ENCODE measurements around the gene TJP1. TPM values are rescaled to one million over a fixed set of nuclear protein-coding genes. Genes with fewer than 3 reads are reported as not detected.

The TJP1 gene
- total RNA-seq, 1 experiment from 2014 or later = 44.3 TPM

DNA sequence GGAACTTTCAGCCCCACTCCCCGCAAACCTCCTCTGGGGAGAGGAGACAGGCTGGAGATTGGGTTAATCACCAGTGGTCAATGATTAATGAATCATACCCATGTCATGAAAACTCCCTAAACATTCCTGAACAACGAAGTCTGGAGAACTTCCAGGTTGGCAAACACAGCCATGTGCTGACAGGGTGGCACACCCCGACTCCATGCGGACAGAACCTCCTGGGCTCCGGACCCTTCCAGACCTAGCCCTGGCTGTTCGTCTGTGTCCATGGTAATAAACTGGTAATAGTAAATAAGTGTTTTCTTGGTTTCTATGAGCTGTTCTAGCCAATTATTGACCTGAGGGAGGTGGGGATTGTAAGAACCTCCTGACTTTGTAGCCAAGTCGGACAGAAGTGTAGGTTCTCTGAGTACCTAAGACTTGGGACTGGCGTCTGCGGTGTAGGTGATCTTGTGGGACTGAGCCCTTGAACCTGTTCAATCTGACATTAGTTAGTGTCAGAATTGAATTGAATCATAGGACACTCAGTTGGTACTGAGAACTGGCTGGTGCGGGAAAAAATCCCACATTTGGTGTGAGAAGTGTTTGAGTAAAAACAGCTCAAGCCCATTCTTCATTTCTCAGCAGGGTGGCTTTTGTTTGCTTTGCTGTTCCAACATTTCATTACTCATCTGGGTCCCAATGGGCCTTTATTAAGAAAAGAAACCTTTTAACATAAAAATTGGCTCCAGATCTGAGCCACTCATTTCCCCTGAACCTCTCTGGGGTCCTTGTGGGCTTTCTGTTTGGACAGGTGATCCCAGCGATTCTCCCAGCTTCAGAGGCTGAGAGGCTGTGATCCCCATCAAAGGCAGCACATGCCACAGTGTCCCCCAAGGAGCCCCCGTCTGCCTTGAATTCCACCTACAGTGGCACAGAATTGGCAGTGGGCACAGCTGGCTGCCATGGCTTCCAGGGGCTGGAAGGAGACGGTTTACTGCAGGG is 151.0 kb downstream of the TJP1 start:
- intact Hi-C loops (cut with micrococcal nuclease; ENCODE audit: unreplicated experiment) = loop anchor here (10.0 kb wide), 2 partner anchors 144 to 254 kb away; no protein-coding TSS in a partner anchor
- TSS peak; percentile 86 for BruUV-seq (replicated peaks)
- Mint-ChIP-seq H3K4me3 (ENCODE audit: low read depth, unreplicated experiment) (peak overlapping the region; percentile 34), H3K27me3 (ENCODE audit: unreplicated experiment) (no peaks in the 10 kb centered on the region), H3K27ac (ENCODE audit: unreplicated experiment) (peak overlapping the region; percentile 53), H3K4me1 (ENCODE audit: low read depth, unreplicated experiment) (peaks cover 12% of the 10 kb centered on the region), H3K9me3 (ENCODE audit: low read depth, unreplicated experiment) (no peaks in the 10 kb centered on the region), H3K36me3 (ENCODE audit: insufficient read depth, unreplicated experiment) (peaks cover 6% of the 10 kb centered on the region)
- TF ChIP-seq, protein P1, sequence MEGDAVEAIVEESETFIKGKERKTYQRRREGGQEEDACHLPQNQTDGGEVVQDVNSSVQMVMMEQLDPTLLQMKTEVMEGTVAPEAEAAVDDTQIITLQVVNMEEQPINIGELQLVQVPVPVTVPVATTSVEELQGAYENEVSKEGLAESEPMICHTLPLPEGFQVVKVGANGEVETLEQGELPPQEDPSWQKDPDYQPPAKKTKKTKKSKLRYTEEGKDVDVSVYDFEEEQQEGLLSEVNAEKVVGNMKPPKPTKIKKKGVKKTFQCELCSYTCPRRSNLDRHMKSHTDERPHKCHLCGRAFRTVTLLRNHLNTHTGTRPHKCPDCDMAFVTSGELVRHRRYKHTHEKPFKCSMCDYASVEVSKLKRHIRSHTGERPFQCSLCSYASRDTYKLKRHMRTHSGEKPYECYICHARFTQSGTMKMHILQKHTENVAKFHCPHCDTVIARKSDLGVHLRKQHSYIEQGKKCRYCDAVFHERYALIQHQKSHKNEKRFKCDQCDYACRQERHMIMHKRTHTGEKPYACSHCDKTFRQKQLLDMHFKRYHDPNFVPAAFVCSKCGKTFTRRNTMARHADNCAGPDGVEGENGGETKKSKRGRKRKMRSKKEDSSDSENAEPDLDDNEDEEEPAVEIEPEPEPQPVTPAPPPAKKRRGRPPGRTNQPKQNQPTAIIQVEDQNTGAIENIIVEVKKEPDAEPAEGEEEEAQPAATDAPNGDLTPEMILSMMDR (IDR thresholded peaks at IDR 0.05; ENCODE audit: unreplicated experiment) = no peak
- peak; percentile 54 for DNase-seq
- CTCF ChIA-PET = no interaction called here

DNA sequence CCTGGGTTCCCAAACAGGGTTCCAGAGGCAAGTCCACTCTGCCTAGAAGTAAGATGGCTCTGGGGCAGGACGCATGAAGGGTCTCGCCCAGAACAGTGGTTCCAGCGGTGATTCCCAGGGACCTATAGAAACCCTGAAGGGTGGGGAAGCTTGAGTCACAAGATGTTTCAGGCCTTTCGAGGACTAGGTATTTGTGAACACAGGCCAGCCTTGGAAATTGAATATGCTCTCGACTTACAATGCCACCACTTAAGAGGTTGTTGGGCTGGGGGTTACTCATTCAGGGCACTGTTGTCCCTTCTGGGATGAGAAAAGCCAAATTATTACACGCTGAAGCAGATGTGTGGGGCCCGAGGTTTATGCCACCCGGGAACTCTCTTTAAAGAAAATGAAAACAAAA is 152.0 kb downstream of the TJP1 start:
- intact Hi-C loops (cut with micrococcal nuclease; ENCODE audit: unreplicated experiment) = loop anchor here (10.0 kb wide), 2 partner anchors 145 to 255 kb away; no protein-coding TSS in a partner anchor
- no peaks in the 10 kb centered on the region for H3K27me3 Mint-ChIP-seq (ENCODE audit: unreplicated experiment)
- no TSS peak for BruUV-seq (replicated peaks)
- H3K36me3 Mint-ChIP-seq (ENCODE audit: insufficient read depth, unreplicated experiment) = peaks cover 6% of the 10 kb centered on the region
- peak overlapping the region; percentile 24 for H3K4me3 Mint-ChIP-seq (ENCODE audit: low read depth, unreplicated experiment)
- CTCF ChIA-PET = no interaction called here
- no peak overlapping the region for H3K27ac Mint-ChIP-seq (ENCODE audit: unreplicated experiment)
- TF ChIP-seq, protein P1 (IDR thresholded peaks at IDR 0.05; ENCODE audit: unreplicated experiment) = no peak
- peaks cover 12% of the 10 kb centered on the region for H3K4me1 Mint-ChIP-seq (ENCODE audit: low read depth, unreplicated experiment)
- no peaks in the 10 kb centered on the region for H3K9me3 Mint-ChIP-seq (ENCODE audit: low read depth, unreplicated experiment)
- DNase-seq = no peak

DNA sequence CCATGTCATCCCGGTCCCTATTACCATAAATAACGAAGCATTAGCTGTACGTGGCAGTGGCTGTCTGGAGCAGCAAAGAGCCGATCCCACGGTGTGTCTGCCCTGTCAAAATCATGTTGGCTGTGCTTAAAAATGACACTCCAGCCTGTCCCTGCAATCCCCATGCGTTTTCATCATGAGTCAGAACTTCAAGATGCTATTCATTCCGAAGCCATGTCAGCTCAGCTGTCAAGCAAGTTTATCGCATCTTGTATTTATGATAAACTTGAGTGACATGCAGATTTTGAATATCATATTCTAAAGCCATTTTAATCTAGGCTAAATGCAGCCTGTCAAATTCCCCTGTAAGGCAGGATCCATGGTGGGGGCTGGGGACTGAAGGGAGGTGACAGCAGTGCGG is 152.4 kb downstream of the TJP1 start:
- Mint-ChIP-seq H3K27me3 (ENCODE audit: unreplicated experiment) (no peaks in the 10 kb centered on the region), H3K4me3 (ENCODE audit: low read depth, unreplicated experiment) (peak overlapping the region; percentile 24), H3K27ac (ENCODE audit: unreplicated experiment) (no peak overlapping the region), H3K4me1 (ENCODE audit: low read depth, unreplicated experiment) (peaks cover 12% of the 10 kb centered on the region), H3K36me3 (ENCODE audit: insufficient read depth, unreplicated experiment) (peaks cover 6% of the 10 kb centered on the region), H3K9me3 (ENCODE audit: low read depth, unreplicated experiment) (no peaks in the 10 kb centered on the region)
- DNase-seq = no peak
- TF ChIP-seq, protein P1 (IDR thresholded peaks at IDR 0.05; ENCODE audit: unreplicated experiment) = no peak
- CTCF ChIA-PET = no interaction called here
- no TSS peak for BruUV-seq (replicated peaks)
- intact Hi-C loops (cut with micrococcal nuclease; ENCODE audit: unreplicated experiment) = loop anchor here (10.0 kb wide), 2 partner anchors 145 to 255 kb away; no protein-coding TSS in a partner anchor

DNA sequence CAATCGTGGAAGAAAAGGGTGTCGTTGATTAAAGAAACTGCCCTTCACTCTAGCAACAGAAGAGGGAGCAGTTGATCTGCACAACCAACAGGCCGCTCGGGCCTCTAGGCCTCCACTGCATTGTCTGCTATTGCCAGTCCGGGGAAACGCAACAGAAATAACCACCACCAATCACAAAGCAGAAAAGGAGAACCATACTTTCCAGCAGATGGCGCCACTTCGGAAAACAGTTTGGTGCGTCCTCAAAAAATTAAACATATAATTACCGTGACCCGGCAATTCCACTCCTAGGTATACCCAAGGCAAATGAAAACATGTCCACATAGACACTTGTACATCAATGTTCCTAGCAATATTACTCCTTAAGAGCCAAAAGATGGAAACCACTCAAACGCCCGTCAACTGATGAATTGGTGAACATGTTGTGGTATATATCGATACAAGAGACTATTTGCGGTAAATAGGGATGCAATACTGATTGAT is 154.1 kb downstream of the TJP1 start:
- BruUV-seq (replicated peaks) = no TSS peak

More for the DNA sequence above, 154.1 kb downstream of the TJP1 start:
- no peak overlapping the region for H3K4me3 Mint-ChIP-seq (ENCODE audit: low read depth, unreplicated experiment)
- CTCF ChIA-PET = no interaction called here
- no peaks in the 10 kb centered on the region for H3K27me3 Mint-ChIP-seq (ENCODE audit: unreplicated experiment)
- peak; percentile 60 for DNase-seq
- peaks cover 12% of the 10 kb centered on the region for H3K4me1 Mint-ChIP-seq (ENCODE audit: low read depth, unreplicated experiment)
- intact Hi-C loops (cut with micrococcal nuclease; ENCODE audit: unreplicated experiment) = no loop called here
- H3K27ac Mint-ChIP-seq (ENCODE audit: unreplicated experiment) = no peak overlapping the region
- H3K9me3 Mint-ChIP-seq (ENCODE audit: low read depth, unreplicated experiment) = no peaks in the 10 kb centered on the region
- peaks cover 6% of the 10 kb centered on the region for H3K36me3 Mint-ChIP-seq (ENCODE audit: insufficient read depth, unreplicated experiment)
- TF ChIP-seq, protein P1 (IDR thresholded peaks at IDR 0.05; ENCODE audit: unreplicated experiment) = peak; percentile 43
